D721Med (cell line): Measurements from ENCODE around the gene BEST1.
A peak's percentile ranks its signal among the peaks of the same experiment; 100 is the strongest.

Source experiments
- DNase-seq: peaks from one replicate; pipeline ENCODE4 v3.0.0; 2011; ENCODE audit warnings: low spot score; ENCODE audit not compliant: insufficient read length
- FAIRE-seq: peaks from 2 replicates; lab custom pipeline; 2011; peaks lifted over from hg19 to GRCh38; lab: Jason Lieb, UNC
- TF ChIP-seq, protein P1 (sequence below): IDR thresholded peaks from 2 replicates; pipeline ENCODE4 v1.5.1; 2012; ENCODE audit warnings: mild to moderate bottlenecking, control low read depth; ENCODE audit not compliant: insufficient read depth; ENCODE audit errors: missing control alignments

The BEST1 gene

GRCh38 chr11:61956191-61957020 is 6.3 kb downstream of the BEST1 start:
- no peak for FAIRE-seq
- DNase-seq = no peak
- TF ChIP-seq, protein P1, sequence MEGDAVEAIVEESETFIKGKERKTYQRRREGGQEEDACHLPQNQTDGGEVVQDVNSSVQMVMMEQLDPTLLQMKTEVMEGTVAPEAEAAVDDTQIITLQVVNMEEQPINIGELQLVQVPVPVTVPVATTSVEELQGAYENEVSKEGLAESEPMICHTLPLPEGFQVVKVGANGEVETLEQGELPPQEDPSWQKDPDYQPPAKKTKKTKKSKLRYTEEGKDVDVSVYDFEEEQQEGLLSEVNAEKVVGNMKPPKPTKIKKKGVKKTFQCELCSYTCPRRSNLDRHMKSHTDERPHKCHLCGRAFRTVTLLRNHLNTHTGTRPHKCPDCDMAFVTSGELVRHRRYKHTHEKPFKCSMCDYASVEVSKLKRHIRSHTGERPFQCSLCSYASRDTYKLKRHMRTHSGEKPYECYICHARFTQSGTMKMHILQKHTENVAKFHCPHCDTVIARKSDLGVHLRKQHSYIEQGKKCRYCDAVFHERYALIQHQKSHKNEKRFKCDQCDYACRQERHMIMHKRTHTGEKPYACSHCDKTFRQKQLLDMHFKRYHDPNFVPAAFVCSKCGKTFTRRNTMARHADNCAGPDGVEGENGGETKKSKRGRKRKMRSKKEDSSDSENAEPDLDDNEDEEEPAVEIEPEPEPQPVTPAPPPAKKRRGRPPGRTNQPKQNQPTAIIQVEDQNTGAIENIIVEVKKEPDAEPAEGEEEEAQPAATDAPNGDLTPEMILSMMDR = no peak

GRCh38 chr11:61957021-61957770 is 7.0 kb downstream of the BEST1 start:
- DNase-seq (no peak), FAIRE-seq (no peak)
- TF ChIP-seq, protein P1 = no peak

DNA sequence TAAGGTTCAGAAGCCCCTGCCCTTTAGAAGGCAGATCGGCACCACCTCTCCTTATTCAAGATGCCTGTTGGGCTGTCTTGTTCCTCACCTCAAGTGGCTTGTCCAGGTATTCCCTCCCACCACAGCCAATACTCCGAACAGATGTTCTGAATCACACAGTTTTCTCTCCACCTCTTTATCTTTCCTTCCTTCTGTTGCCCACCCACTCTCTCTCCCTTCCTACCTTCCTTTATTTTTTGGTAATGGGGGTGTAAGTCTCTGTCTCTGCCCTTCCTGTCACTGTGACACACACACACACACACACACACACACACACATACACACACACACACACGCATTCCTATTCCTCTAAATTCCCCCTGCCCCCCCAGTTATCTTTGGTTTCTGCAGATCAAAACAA is 8.4 kb downstream of the BEST1 start:
- TF ChIP-seq, protein P1 = no peak
- FAIRE-seq (no peak), DNase-seq (peak; percentile 4)

DNA sequence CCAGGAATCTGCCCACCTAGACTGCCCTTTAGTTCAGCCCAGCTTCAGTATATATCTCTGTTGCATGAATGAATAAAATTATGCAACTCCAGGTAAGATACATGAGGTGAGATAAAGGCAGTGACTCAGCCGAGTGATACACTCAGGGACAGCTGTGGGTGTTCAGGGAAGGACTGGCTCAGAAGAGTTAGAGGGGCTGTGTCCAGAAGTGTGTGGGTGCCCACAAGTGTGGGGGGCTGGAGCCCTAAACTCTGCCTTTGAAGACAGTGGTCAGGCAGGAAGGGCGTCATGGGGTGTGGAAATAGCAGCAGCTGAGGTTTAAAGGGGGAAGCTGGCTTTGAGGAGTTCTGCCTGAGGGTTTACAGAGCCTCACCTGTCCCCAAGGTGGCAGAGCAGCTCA is 9.0 kb downstream of the BEST1 start:
- peak; percentile 12 for DNase-seq
- TF ChIP-seq, protein P1 = no peak
- no peak for FAIRE-seq

DNA sequence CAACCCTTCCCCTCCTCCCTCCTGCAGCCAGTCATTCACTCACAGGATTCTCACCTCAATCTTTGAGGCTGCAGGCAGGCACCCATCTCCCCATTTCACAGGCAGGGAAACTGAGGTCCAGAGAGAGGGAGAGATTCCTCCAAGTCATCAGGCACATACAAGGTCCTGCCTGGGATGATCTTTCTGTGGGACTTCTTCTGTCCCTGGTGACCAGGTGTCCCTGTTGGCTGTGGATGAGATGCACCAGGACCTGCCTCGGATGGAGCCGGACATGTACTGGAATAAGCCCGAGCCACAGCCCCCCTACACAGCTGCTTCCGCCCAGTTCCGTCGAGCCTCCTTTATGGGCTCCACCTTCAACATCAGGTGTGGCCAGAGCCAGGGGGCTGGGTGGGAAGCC is 9.5 kb downstream of the BEST1 start:
- peak; percentile 2 for DNase-seq

GRCh38 chr11:61960532-61960931 is 10.4 kb downstream of the BEST1 start:
- DNase-seq (no peak), FAIRE-seq (no peak)
- TF ChIP-seq, protein P1 = no peak

More for the DNA sequence above, 9.5 kb downstream of the BEST1 start:
- no peak for FAIRE-seq
- TF ChIP-seq, protein P1 = no peak
